Measurements from ENCODE around the gene FOXB1.

- TF ChIP-seq CTCF (IDR thresholded peaks at IDR 0.05) (no peak), EZH2 (IDR thresholded peaks at IDR 0.05) (no peak)
These were observed 40.6 kb downstream of the FOXB1 start for GRCh38 chr15:60044636-60045270.

All from neural progenitor cell (in vitro differentiated cells).